H1 (cell line): ENCODE data around the gene ENDOG. TPM values are rescaled to one million over a fixed set of nuclear protein-coding genes. Genes with fewer than 3 reads are reported as not detected.

Source experiments
- ASH2L ChIP-seq: fragments of 200-600, 300-600 bp; sonication (generic); IDR thresholded peaks from one replicate; pipeline ENCODE4 v1.7.1; 2017; ENCODE audit warnings: low read length
- EGR1 ChIP-seq: IDR thresholded peaks from 2 replicates; pipeline ENCODE4 v1.6.1; 2011; ENCODE audit warnings: low read depth, low read length, borderline replicate concordance
- JUN ChIP-seq: IDR thresholded peaks from 2 replicates; pipeline ENCODE4 v1.6.1; 2011; ENCODE audit warnings: low read depth, mild to moderate bottlenecking, improper control_type of control experiment, low read length
- KDM1A ChIP-seq: fragments of 200-600, 300-600 bp; sonication (generic); IDR thresholded peaks from 2 replicates; pipeline ENCODE4 v1.7.1; 2016; ENCODE audit warnings: mild to moderate bottlenecking, low read length, borderline replicate concordance
- PHF8 ChIP-seq: fragments of 200-600 bp; sonication (generic); conservative IDR thresholded peaks from 2 replicates; pipeline ENCODE4 v1.7.1; 2012; ENCODE audit warnings: low read depth, mild to moderate bottlenecking, inconsistent platforms, low read length, moderate library complexity
- POLR2A ChIP-seq, 2 experiments: IDR thresholded peaks; 1 replicate in 1 of 2; 2 replicates in 1 of 2; pipeline ENCODE4 v1.6.1; 2011; ENCODE audit warnings: low read depth in 2 of 2, low read length in 2 of 2, mild to moderate bottlenecking in 2 of 2; ENCODE audit errors: control extremely low read depth in 1 of 2
- POLR2AphosphoS5 ChIP-seq: IDR thresholded peaks from 2 replicates; pipeline ENCODE4 v1.6.1; 2011; ENCODE audit warnings: low read depth, low read length
- SIN3A ChIP-seq, 2 experiments: IDR thresholded peaks in 1 of 2; conservative IDR thresholded peaks in 1 of 2; 2 replicates each; pipeline ENCODE4 v1.6.1; 2011 to 2012; ENCODE audit warnings: low read length in 2 of 2, improper control_type of control experiment in 1 of 2, low read depth in 1 of 2, mild to moderate bottlenecking in 1 of 2
- SIRT6 ChIP-seq: IDR thresholded peaks from one replicate; pipeline ENCODE4 v1.7.1; 2012; ENCODE audit warnings: low read length, inconsistent platforms
- SP1 ChIP-seq: IDR thresholded peaks from 2 replicates; pipeline ENCODE4 v1.6.1; 2011; ENCODE audit warnings: low read depth, low read length
- SP4 ChIP-seq: IDR thresholded peaks from 2 replicates; pipeline ENCODE4 v1.6.1; 2012; ENCODE audit warnings: low read length, inconsistent platforms
- YY1 ChIP-seq: IDR thresholded peaks from 2 replicates; pipeline ENCODE4 v1.6.1; 2011; ENCODE audit warnings: low read depth, mild to moderate bottlenecking, low read length
- polyA plus RNA-seq, 7 experiments: library from polyadenylated mRNA; depleted of rRNA in 3 of 7; stranded (reverse) in 5 of 7; unstranded in 2 of 7; fragments of >200 nt in 5 of 7; fragments of 200-250 nt in 2 of 7; gene quantifications; 1 replicate in 5 of 7; 2 replicates in 1 of 7; 4 replicates in 1 of 7; pipeline versions ENCODE4 v1.2.1 to v1.2.3, GENCODE V29; 2011 to 2013; ENCODE audit warnings: missing spikeins in 2 of 7, mixed read lengths in 2 of 7
- total RNA-seq: library from RNA; stranded (reverse); fragmentation: NEBNext Ultra II Directional; extraction: Animal tissue kit (Norgen Biotek cat#: 25700); gene quantifications from 2 replicates; pipeline ENCODE4 v1.2.1, GENCODE V29; 2021

ENDOG gene
- total and polyA plus RNA-seq, 2 of the 8 experiments (the other 6 are each of a cell fraction or from before 2014, with no cell fraction given), result 17.5 to 23.4 TPM

- TF ChIP-seq POLR2AphosphoS5 (peak; percentile 83), SP4 (peak; percentile 57; the same call in 1 of the 2 replicates), SIN3A (conservative IDR thresholded peaks at IDR 0.05 in 1 of 2, IDR thresholded peaks at IDR 0.05 in 1 of 2; ENCODE audit: low read depth in 1 of 2, low read length in 2 of 2) (peak in 1 of 2 experiments; percentile 46; a peak in 2 of 4 replicates), SP1 (peak; percentile 46; the same call in 1 of the 2 replicates), POLR2A (IDR thresholded peaks at IDR 0.05; ENCODE audit: control extremely low read depth in 1 of 2, low read depth in 2 of 2, low read length in 2 of 2) (peak in 1 of 2 experiments; percentile 88; a peak in 2 of 3 replicates), EGR1 (no peak), YY1 (no peak), ASH2L (no peak), PHF8 (peak; percentile 66; the same call in 1 of the 2 replicates), KDM1A (no peak), SIRT6 (no peak), JUN (no peak)
Observed at GRCh38 chr9:128818099-128818838, at the start of gene ENDOG (continued).
